A673 (cell line): Measurements from ENCODE around the gene VCPKMT. TPM values are rescaled to one million over a fixed set of nuclear protein-coding genes. Genes with fewer than 3 reads are reported as not detected.
"Not testable (repeated sequence)": the region's sequence is repeated elsewhere in the genome, so short reads cannot be mapped to it uniquely, and the experiment has no call there.

Experiments
- BruUV-seq: library from RNA; stranded (reverse); fragments of 400-500 nt; replicated peaks from 2 replicates; lab custom pipeline; 2021; lab: Mats Ljungman, UMichigan
- CTCF ChIA-PET: fragments of 300-600 bp; sonication (Branson Sonifier 250); formaldehyde crosslinking; loops from one replicate; lab custom pipeline; 2022; ENCODE audit warnings: antibody characterized with exemption; lab: Charles Lee
- POLR2A ChIA-PET: fragments of 300-600 bp; sonication (Branson Sonifier 250); formaldehyde crosslinking; loops from one replicate; lab custom pipeline; 2022; ENCODE audit warnings: antibody characterized with exemption; ENCODE audit not compliant: low non-redundant PET; lab: Charles Lee
- DNase-seq: peaks from one replicate; pipeline ENCODE4 v3.0.0-alpha.2; 2015; ENCODE audit warnings: low spot score
- H3K27ac ChIP-seq: fragments of 200-600 bp; sonication (generic); 2 replicates; pipeline ENCODE4 v1.5.1; 2016; ENCODE audit warnings: mixed run types, low read depth, mild to moderate bottlenecking, mixed read lengths, antibody characterized with exemption, low read length; ENCODE audit not compliant: poor library complexity, severe bottlenecking
- H3K27me3 ChIP-seq: fragments of 200-600 bp; sonication (generic); replicated peaks from 2 replicates; pipeline ENCODE4 v1.6.1; 2017; ENCODE audit warnings: mixed run types, low read depth, mild to moderate bottlenecking, mixed read lengths, antibody characterized with exemption, low read length; ENCODE audit not compliant: insufficient read depth, poor library complexity
- H3K36me3 ChIP-seq: fragments of 200-600 bp; sonication (generic); 2 replicates; pipeline ENCODE4 v1.6.1; 2016; ENCODE audit warnings: mixed run types, mild to moderate bottlenecking, mixed read lengths, antibody characterized with exemption, low read length; ENCODE audit not compliant: insufficient read depth, poor library complexity, severe bottlenecking
- H3K4me1 ChIP-seq: fragments of 200-600 bp; sonication (generic); 2 replicates; pipeline ENCODE4 v1.6.1; 2017; ENCODE audit warnings: mixed run types, mild to moderate bottlenecking, mixed read lengths, antibody characterized with exemption, low read length; ENCODE audit not compliant: insufficient read depth, poor library complexity, severe bottlenecking
- H3K4me3 ChIP-seq: fragments of 200-600 bp; sonication (generic); 2 replicates; pipeline ENCODE4 v1.5.1; 2016; ENCODE audit warnings: low read depth, mixed run types, mild to moderate bottlenecking, mixed read lengths, low read length; ENCODE audit not compliant: poor library complexity, severe bottlenecking
- H3K9me3 ChIP-seq: fragments of 200-600 bp; sonication (generic); 2 replicates; pipeline ENCODE4 v1.6.1; 2016; ENCODE audit warnings: mixed run types, low read depth, mild to moderate bottlenecking, mixed read lengths, antibody characterized with exemption, low read length; ENCODE audit not compliant: poor library complexity, severe bottlenecking
- EZH2 ChIP-seq: fragments of 200-600 bp; sonication (generic); IDR thresholded peaks from 2 replicates; pipeline ENCODE4 v1.6.1; 2017; ENCODE audit warnings: borderline replicate concordance, low read depth, mild to moderate bottlenecking, mixed read lengths, antibody characterized with exemption, low read length; ENCODE audit not compliant: poor library complexity, severe bottlenecking
- intact Hi-C: fragments of 100-400 bp; cut with micrococcal nuclease; formaldehyde crosslinking; loops from one replicate; pipeline ENCODE4 v1.10.0; 2022; ENCODE audit not compliant: unreplicated experiment
- total RNA-seq: library from RNA; stranded (reverse); gene quantifications from 2 replicates; pipeline ENCODE4 v1.2.3, GENCODE V29; 2021
- TF ChIP-seq, protein P1 (sequence below): fragments of 300-800, 200-600 bp; sonication (generic); conservative IDR thresholded peaks from 2 replicates; pipeline ENCODE4 v1.5.1; 2017; ENCODE audit warnings: low read depth, mild to moderate bottlenecking, antibody characterized with exemption, low read length, moderate library complexity, mixed read lengths

The VCPKMT gene
- total RNA-seq, 1 experiment from 2014 or later, result 14.3 TPM

DNA sequence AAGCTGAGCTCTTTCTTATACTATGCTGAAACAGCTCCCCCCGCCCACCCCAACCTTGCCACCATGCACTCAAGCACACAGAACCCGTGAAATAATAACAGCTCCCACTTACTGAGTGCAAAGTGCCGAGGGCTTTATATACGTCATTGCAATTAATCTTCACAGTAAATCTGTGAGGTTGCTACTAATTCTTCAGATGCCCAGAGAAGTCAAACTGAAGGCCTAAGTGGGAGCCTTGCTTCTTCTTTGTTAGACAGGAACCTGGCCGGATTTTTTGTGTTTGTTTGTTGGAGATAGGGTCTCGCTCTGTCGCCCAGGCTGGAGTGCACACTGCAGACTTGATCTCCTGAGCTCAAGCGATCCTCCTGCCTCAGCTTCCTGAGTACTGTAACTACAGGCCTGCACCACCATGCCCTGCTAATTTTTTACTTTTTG is 34.0 kb downstream of the VCPKMT start:
- H3K4me3 ChIP-seq, result no peak overlapping the region
- BruUV-seq, result no TSS peak
- no peaks in the 10 kb centered on the region for H3K27me3 ChIP-seq
- intact Hi-C loops, result no loop called here
- TF ChIP-seq, protein P1, sequence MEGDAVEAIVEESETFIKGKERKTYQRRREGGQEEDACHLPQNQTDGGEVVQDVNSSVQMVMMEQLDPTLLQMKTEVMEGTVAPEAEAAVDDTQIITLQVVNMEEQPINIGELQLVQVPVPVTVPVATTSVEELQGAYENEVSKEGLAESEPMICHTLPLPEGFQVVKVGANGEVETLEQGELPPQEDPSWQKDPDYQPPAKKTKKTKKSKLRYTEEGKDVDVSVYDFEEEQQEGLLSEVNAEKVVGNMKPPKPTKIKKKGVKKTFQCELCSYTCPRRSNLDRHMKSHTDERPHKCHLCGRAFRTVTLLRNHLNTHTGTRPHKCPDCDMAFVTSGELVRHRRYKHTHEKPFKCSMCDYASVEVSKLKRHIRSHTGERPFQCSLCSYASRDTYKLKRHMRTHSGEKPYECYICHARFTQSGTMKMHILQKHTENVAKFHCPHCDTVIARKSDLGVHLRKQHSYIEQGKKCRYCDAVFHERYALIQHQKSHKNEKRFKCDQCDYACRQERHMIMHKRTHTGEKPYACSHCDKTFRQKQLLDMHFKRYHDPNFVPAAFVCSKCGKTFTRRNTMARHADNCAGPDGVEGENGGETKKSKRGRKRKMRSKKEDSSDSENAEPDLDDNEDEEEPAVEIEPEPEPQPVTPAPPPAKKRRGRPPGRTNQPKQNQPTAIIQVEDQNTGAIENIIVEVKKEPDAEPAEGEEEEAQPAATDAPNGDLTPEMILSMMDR, result no peak
- no peak for TF ChIP-seq EZH2
- POLR2A ChIA-PET, result interaction anchor here (0.6 kb wide), 1 partner anchor 230 kb away, joined by 3 read pairs; the partner anchor contains the start of gene NEMF
- no peaks in the 10 kb centered on the region for H3K36me3 ChIP-seq
- no peak for DNase-seq
- no peaks in the 10 kb centered on the region for H3K9me3 ChIP-seq
- no peaks in the 10 kb centered on the region for H3K4me1 ChIP-seq
- H3K27ac ChIP-seq, result no peak overlapping the region
- CTCF ChIA-PET, result no interaction called here

DNA sequence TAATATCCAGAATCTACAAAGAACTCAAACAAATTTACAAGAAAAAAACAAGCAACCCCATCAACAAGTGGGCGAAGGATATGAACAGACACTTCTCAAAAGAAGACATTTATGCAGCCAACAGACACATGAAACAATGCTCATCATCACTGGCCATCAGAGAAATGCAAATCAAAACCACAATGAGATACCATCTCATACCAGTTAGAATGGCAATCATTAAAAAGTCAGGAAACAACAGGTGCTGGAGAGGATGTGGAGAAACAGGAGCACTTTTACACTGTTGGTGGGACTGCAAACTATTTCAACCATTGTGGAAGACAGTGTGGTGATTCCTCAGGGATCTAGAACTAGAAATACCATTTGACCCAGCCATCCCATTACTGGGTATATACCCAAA is 37.3 kb downstream of the VCPKMT start:
- H3K4me3 ChIP-seq, BruUV-seq, POLR2A ChIA-PET: not testable (repeated sequence)

DNA sequence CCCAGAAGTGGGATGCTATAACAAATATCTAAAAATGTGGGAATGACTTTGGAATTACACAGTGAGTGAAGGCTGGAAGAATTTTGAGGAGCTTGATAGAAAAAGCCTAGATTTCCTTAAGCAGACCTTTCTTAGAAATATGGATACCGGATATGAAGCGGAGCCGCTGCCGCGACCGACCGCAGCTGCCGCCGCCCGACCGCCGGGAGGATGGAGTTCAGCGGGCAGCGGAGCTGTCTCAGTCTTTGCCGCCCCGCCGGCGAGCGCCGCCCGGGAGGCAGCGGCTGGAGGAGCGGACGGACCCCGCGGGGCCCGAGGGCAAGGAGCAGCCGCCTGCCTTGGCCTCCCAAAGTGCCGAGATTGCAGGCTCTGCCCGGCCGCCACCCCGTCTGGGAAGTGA is 42.7 kb downstream of the VCPKMT start:
- H3K27ac ChIP-seq, H3K4me1 ChIP-seq, BruUV-seq, CTCF ChIA-PET, H3K36me3 ChIP-seq, H3K4me3 ChIP-seq, intact Hi-C loops, DNase-seq, H3K27me3 ChIP-seq, H3K9me3 ChIP-seq, POLR2A ChIA-PET: not testable (repeated sequence)

More for the DNA sequence above, 37.3 kb downstream of the VCPKMT start:
- H3K36me3 ChIP-seq, H3K27me3 ChIP-seq, H3K4me1 ChIP-seq, DNase-seq, CTCF ChIA-PET, H3K9me3 ChIP-seq, intact Hi-C loops, H3K27ac ChIP-seq: not testable (repeated sequence)

DNA sequence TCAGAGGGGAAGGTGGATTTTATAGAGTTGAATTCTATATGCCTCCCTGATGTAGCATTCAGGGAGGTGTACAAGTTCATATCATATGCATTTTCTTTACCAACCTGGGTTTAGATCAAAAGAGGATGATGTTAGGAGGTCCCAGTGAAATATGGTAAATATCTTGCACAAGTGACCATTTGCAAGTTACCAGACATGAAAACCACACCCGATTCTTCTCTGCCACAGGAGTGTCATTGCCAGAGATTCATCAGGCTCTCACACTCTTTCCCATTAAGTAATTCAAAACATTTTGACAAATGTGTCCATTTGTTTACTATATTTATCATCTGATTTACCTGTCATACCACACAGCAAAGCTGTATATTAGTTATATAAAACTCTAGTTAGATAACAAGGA is 44.0 kb downstream of the VCPKMT start:
- no peak overlapping the region for H3K27ac ChIP-seq
- no peak for DNase-seq
- H3K4me1 ChIP-seq, result no peaks in the 10 kb centered on the region
- no peaks in the 10 kb centered on the region for H3K9me3 ChIP-seq
- no peak overlapping the region for H3K4me3 ChIP-seq
- H3K36me3 ChIP-seq, result no peaks in the 10 kb centered on the region
- ChIA-PET POLR2A (no interaction called here), CTCF (no interaction called here)
- intact Hi-C loops, result no loop called here
- TF ChIP-seq EZH2, result no peak
- TF ChIP-seq, protein P1, result no peak
- H3K27me3 ChIP-seq, result no peaks in the 10 kb centered on the region
- no TSS peak for BruUV-seq
